GM18498 (cell line): ENCODE results near the gene ACTR1A.

Source experiments
- ATAC-seq: cut with Tn5 transposase; IDR thresholded peaks from one replicate; pipeline ENCODE4 v1.9.1; 2021; ENCODE audit warnings: mild to moderate bottlenecking, moderate library complexity; ENCODE audit not compliant: unreplicated experiment

The ACTR1A gene

GRCh38 chr10:102485093-102485784 is 17.3 kb downstream of the ACTR1A start:
- ATAC-seq, result no peak

- ATAC-seq, result no peak
Measured at GRCh38 chr10:102484021-102484420, 18.5 kb downstream of the ACTR1A start.

GRCh38 chr10:102480396-102480795 is 22.1 kb downstream of the ACTR1A start:
- no peak for ATAC-seq

GRCh38 chr10:102479651-102480050 is 22.9 kb downstream of the ACTR1A start:
- ATAC-seq, result no peak

GRCh38 chr10:102476466-102477141 is 25.9 kb downstream of the ACTR1A start:
- no peak for ATAC-seq

GRCh38 chr10:102475451-102476040 is 27.0 kb downstream of the ACTR1A start:
- ATAC-seq, result no peak

- ATAC-seq, result no peak
Measured at GRCh38 chr10:102473445-102474331, 28.8 kb downstream of the ACTR1A start.

GRCh38 chr10:102470579-102471546 is 31.6 kb downstream of the ACTR1A start:
- no peak for ATAC-seq

GRCh38 chr10:102468683-102469082 is 33.8 kb downstream of the ACTR1A start:
- no peak for ATAC-seq

GRCh38 chr10:102467971-102468438 is 34.5 kb downstream of the ACTR1A start:
- no peak for ATAC-seq

- ATAC-seq, result no peak
Measured at GRCh38 chr10:102467318-102467717, 35.2 kb downstream of the ACTR1A start.

- no peak for ATAC-seq
Measured at GRCh38 chr10:102465466-102465865, 37.0 kb downstream of the ACTR1A start.

- ATAC-seq, result no peak
Measured at GRCh38 chr10:102463983-102464382, 38.5 kb downstream of the ACTR1A start.

GRCh38 chr10:102462512-102463054 is 39.9 kb downstream of the ACTR1A start:
- no peak for ATAC-seq

- ATAC-seq, result peak; percentile 92
Measured at GRCh38 chr10:102461187-102462054, 41.1 kb downstream of the ACTR1A start.

- peak; percentile 27 for ATAC-seq
Measured at GRCh38 chr10:102460836-102461186, 41.7 kb downstream of the ACTR1A start.

GRCh38 chr10:102458656-102459055 is 43.9 kb downstream of the ACTR1A start:
- no peak for ATAC-seq

GRCh38 chr10:102457591-102458150 is 44.8 kb downstream of the ACTR1A start:
- no peak for ATAC-seq
